SU-DHL-6 (cell line): ENCODE results near the gene TRAPPC3L.
A peak's percentile ranks its signal among the peaks of the same experiment; 100 is the strongest.

ENCODE experiments used
- CTCF ChIP-seq: fragments of 200-600 bp; sonication (generic); IDR thresholded peaks from one replicate; pipeline ENCODE4 v1.5.1; 2017; ENCODE audit warnings: antibody characterized with exemption, mild to moderate bottlenecking, low read length, moderate library complexity; ENCODE audit not compliant: insufficient read depth, poor library complexity, severe bottlenecking
- EZH2phosphoT487 ChIP-seq: fragments of 200-600 bp; sonication (generic), shearing (Covaris generic); conservative IDR thresholded peaks from 2 replicates; pipeline ENCODE4 v1.6.1; 2018; ENCODE audit warnings: mild to moderate bottlenecking, antibody characterized with exemption, low read length, moderate library complexity, mixed read lengths

- TF ChIP-seq CTCF (peak; percentile 82), EZH2phosphoT487 (no peak)
Measured at GRCh38 chr6:116536216-116536621, 9.3 kb downstream of the TRAPPC3L start.
